ENCODE data around the gene SART1.

DNA sequence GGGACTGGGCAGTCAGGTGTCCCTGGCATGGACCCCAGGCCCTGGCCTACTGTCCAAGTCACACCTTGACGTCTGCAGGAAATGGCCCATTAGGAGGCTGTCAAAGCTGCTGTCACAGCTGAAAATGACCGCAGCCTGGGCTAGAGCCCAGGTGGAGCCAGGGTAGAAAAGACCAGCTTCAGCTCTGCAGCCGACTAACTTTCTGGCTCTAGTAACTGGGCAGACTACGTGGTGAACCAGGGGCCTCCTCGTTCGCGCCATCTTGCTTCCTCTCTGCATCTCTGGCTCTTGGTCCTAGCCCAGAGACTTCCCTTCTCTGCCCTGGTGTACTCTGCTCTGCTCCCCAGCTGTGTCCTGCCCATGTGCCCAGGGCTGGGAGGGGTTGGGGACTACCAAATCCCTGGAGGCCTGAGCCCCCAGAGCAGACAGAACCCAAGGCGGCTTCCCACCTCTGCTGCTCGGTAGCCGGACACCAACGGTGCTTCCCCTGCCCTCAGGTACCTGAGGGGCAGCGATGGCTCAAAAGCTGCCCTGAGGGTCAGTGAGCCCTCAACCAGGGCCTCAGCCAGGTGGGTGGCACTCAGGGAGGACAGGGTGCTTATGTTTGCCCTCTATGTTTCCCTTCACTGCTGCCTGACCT is 19.7 kb downstream of the SART1 start:
- TF ChIP-seq, protein P1, sequence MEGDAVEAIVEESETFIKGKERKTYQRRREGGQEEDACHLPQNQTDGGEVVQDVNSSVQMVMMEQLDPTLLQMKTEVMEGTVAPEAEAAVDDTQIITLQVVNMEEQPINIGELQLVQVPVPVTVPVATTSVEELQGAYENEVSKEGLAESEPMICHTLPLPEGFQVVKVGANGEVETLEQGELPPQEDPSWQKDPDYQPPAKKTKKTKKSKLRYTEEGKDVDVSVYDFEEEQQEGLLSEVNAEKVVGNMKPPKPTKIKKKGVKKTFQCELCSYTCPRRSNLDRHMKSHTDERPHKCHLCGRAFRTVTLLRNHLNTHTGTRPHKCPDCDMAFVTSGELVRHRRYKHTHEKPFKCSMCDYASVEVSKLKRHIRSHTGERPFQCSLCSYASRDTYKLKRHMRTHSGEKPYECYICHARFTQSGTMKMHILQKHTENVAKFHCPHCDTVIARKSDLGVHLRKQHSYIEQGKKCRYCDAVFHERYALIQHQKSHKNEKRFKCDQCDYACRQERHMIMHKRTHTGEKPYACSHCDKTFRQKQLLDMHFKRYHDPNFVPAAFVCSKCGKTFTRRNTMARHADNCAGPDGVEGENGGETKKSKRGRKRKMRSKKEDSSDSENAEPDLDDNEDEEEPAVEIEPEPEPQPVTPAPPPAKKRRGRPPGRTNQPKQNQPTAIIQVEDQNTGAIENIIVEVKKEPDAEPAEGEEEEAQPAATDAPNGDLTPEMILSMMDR (IDR thresholded peaks at IDR 0.05; ENCODE audit: low read length), result no peak
- TF ChIP-seq EZH2 (IDR thresholded peaks at IDR 0.05; ENCODE audit: borderline replicate concordance, low read length), result no peak

Data from OCI-LY1 (cell line).